C1 segment of cervical spinal cord (tissue), 14 donors: ENCODE results near the gene PTPN14.
"Not testable (repeated sequence)": the region's sequence is repeated elsewhere in the genome, so short reads cannot be mapped to it uniquely, and the experiment has no call there.

Source experiments
- DNase-seq, 14 donors: peaks; one replicate each; lab custom pipeline; 2025; lab: John Stamatoyannopoulos, UW

The PTPN14 gene

GRCh38 chr1:214511639-214511998 is 39.8 kb downstream of the PTPN14 start:
- DNase-seq: no peak

GRCh38 chr1:214510914-214511638 is 40.3 kb downstream of the PTPN14 start:
- no peak for DNase-seq

GRCh38 chr1:214510477-214510876 is 40.9 kb downstream of the PTPN14 start:
- DNase-seq: no peak

- not testable (repeated sequence) for DNase-seq
Observed at GRCh38 chr1:214509622-214510021, 41.8 kb downstream of the PTPN14 start.

GRCh38 chr1:214506972-214507431 is 44.4 kb downstream of the PTPN14 start:
- no peak for DNase-seq

GRCh38 chr1:214505134-214505533 is 46.3 kb downstream of the PTPN14 start:
- no peak for DNase-seq

- DNase-seq: no peak
Observed at GRCh38 chr1:214504330-214504729, 47.1 kb downstream of the PTPN14 start.

- DNase-seq: no peak
Observed at GRCh38 chr1:214503553-214503952, 47.8 kb downstream of the PTPN14 start.

- no peak for DNase-seq
Observed at GRCh38 chr1:214500340-214501055, 50.9 kb downstream of the PTPN14 start.

- no peak for DNase-seq
Observed at GRCh38 chr1:214499732-214500131, 51.7 kb downstream of the PTPN14 start.

GRCh38 chr1:214498021-214498420 is 53.4 kb downstream of the PTPN14 start:
- no peak for DNase-seq

- no peak for DNase-seq
Observed at GRCh38 chr1:214496126-214496525, 55.3 kb downstream of the PTPN14 start.

- DNase-seq: no peak
Observed at GRCh38 chr1:214494706-214495105, 56.7 kb downstream of the PTPN14 start.

GRCh38 chr1:214494179-214494578 is 57.2 kb downstream of the PTPN14 start:
- DNase-seq: not testable (repeated sequence)

- DNase-seq: no peak
Observed at GRCh38 chr1:214493126-214493796, 58.1 kb downstream of the PTPN14 start.

GRCh38 chr1:214492401-214493075 is 58.9 kb downstream of the PTPN14 start:
- no peak for DNase-seq

- no peak for DNase-seq
Observed at GRCh38 chr1:214491468-214492146, 59.8 kb downstream of the PTPN14 start.

- no peak for DNase-seq
Observed at GRCh38 chr1:214485151-214485550, 66.3 kb downstream of the PTPN14 start.

GRCh38 chr1:214483180-214483579 is 68.2 kb downstream of the PTPN14 start:
- not testable (repeated sequence) for DNase-seq

- not testable (repeated sequence) for DNase-seq
Observed at GRCh38 chr1:214481983-214482634, 69.3 kb downstream of the PTPN14 start.
